NCI-H2227 treated with DMSO at 0.1 percent for 48 hours (cell line): ENCODE results near the gene HEPACAM.

Experiments
- DNase-seq: peaks from one replicate; lab custom pipeline; 2025; lab: John Stamatoyannopoulos, UW

HEPACAM gene

GRCh38 chr11:124942466-124943253 is 6.8 kb upstream of the HEPACAM start:
- DNase-seq: no peak

GRCh38 chr11:124941703-124942102 is 5.9 kb upstream of the HEPACAM start:
- no peak for DNase-seq

GRCh38 chr11:124938970-124939369 is 3.1 kb upstream of the HEPACAM start:
- no peak for DNase-seq

GRCh38 chr11:124938206-124938765 is 2.4 kb upstream of the HEPACAM start:
- no peak for DNase-seq

GRCh38 chr11:124937336-124937935 is 1.6 kb upstream of the HEPACAM start:
- DNase-seq: no peak

GRCh38 chr11:124934862-124935547 is 842 bp downstream of the HEPACAM start:
- no peak for DNase-seq

- no peak for DNase-seq
Measured at GRCh38 chr11:124930799-124931198, 5.0 kb downstream of the HEPACAM start.

GRCh38 chr11:124928942-124929665 is 6.7 kb downstream of the HEPACAM start:
- DNase-seq: no peak

GRCh38 chr11:124923296-124923695 is 12.6 kb downstream of the HEPACAM start:
- no peak for DNase-seq

GRCh38 chr11:124922831-124923230 is 13.0 kb downstream of the HEPACAM start:
- DNase-seq: no peak

GRCh38 chr11:124920870-124921609 is 14.8 kb downstream of the HEPACAM start:
- peak; percentile 80 for DNase-seq

GRCh38 chr11:124920356-124920755 is 15.5 kb downstream of the HEPACAM start:
- DNase-seq: no peak

- DNase-seq: no peak
Measured at GRCh38 chr11:124919898-124920297, 15.9 kb downstream of the HEPACAM start.

GRCh38 chr11:124918950-124919349 is 16.9 kb downstream of the HEPACAM start, which contains the start of gene HEPN1:
TSS of gene HEPN1 (plus strand) at chr11:124919250.
- no peak for DNase-seq

- DNase-seq: no peak
Measured at GRCh38 chr11:124917115-124917637, 18.7 kb downstream of the HEPACAM start.

GRCh38 chr11:124916370-124916710 is 19.5 kb downstream of the HEPACAM start:
- no peak for DNase-seq

GRCh38 chr11:124915541-124916369 is 20.1 kb downstream of the HEPACAM start:
- no peak for DNase-seq

- DNase-seq: no peak
Measured at GRCh38 chr11:124902616-124903015, 33.2 kb downstream of the HEPACAM start.

- no peak for DNase-seq
Measured at GRCh38 chr11:124900464-124900863, 35.4 kb downstream of the HEPACAM start.
